Naive thymus-derived CD8-positive, alpha-beta T cell (primary cell): Measurements from ENCODE around the gene SPTLC2. TPM values are rescaled to one million over a fixed set of nuclear protein-coding genes. Genes with fewer than 3 reads are reported as not detected.
"Not testable (repeated sequence)": the region's sequence is repeated elsewhere in the genome, so short reads cannot be mapped to it uniquely, and the experiment has no call there.

Experiments used
- ATAC-seq, 2 donors: fragments of 150-1000 bp; cut with Tn5 transposase in 1 of 2; sonication (Bioruptor Pico), chemical (Tn5 transposase) in 1 of 2; 1 replicate in 1 of 2; 2 replicates in 1 of 2; pipeline ENCODE4 v1.10.0; 2021; ENCODE audit warnings: mild to moderate bottlenecking in 2 of 2, moderate library complexity in 2 of 2
- POLR2A ChIA-PET: fragments of 350-600 bp; sonication (Branson Sonifier 250); formaldehyde crosslinking; loops from one replicate; lab custom pipeline; 2021; ENCODE audit warnings: antibody characterized with exemption; lab: Charles Lee
- DNase-seq, 10 donors: peaks; one replicate each; pipeline versions ENCODE4 v3.0.0 to v3.0.0-alpha.2; 2020 to 2022
- H3K27ac Mint-ChIP-seq, 10 donors: one replicate each; pipeline ENCODE4 v1.8.0; 2020 to 2022; ENCODE audit warnings: mild to moderate bottlenecking in 10 of 10, mixed read lengths in 10 of 10, moderate library complexity in 4 of 10, inconsistent platforms in 1 of 10
- H3K27me3 Mint-ChIP-seq, 5 donors: one replicate each; pipeline ENCODE4 v1.8.0; 2021 to 2022; ENCODE audit warnings: mixed read lengths in 5 of 5
- H3K36me3 Mint-ChIP-seq, 3 donors: one replicate each; pipeline ENCODE4 v1.8.0; 2020 to 2022; ENCODE audit warnings: mixed read lengths in 3 of 3, mild to moderate bottlenecking in 2 of 3, inconsistent platforms in 1 of 3
- H3K4me1 Mint-ChIP-seq, 4 donors: one replicate each; pipeline ENCODE4 v1.8.0; 2021 to 2022; ENCODE audit warnings: mixed read lengths in 4 of 4
- H3K4me3 Mint-ChIP-seq, 10 donors: one replicate each; pipeline ENCODE4 v1.8.0; 2020 to 2022; ENCODE audit warnings: mild to moderate bottlenecking in 10 of 10, mixed read lengths in 10 of 10, moderate library complexity in 6 of 10, inconsistent platforms in 1 of 10
- H3K9me3 Mint-ChIP-seq, 9 donors: one replicate each; pipeline ENCODE4 v1.8.0; 2020 to 2022; ENCODE audit warnings: mixed read lengths in 9 of 9, mild to moderate bottlenecking in 3 of 9, inconsistent platforms in 1 of 9, moderate library complexity in 1 of 9
- polyA plus RNA-seq, 3 donors: library from polyadenylated mRNA; unstranded; fragments of 300-500 nt; fragmentation: Illumina TruSeq; gene quantifications; one replicate each; pipeline ENCODE4 v1.2.3, GENCODE V29; 2021
- total RNA-seq, 8 experiments: library from RNA in 2 of 8; stranded (reverse) in 2 of 8; gene quantifications; one replicate each; pipeline ENCODE4 v1.2.3 and lab custom pipeline; 2021 to 2026

Gene SPTLC2
- total and polyA plus RNA-seq, 5 experiments from 2014 or later = 10.0 to 26.0 (median 11.8) TPM

DNA sequence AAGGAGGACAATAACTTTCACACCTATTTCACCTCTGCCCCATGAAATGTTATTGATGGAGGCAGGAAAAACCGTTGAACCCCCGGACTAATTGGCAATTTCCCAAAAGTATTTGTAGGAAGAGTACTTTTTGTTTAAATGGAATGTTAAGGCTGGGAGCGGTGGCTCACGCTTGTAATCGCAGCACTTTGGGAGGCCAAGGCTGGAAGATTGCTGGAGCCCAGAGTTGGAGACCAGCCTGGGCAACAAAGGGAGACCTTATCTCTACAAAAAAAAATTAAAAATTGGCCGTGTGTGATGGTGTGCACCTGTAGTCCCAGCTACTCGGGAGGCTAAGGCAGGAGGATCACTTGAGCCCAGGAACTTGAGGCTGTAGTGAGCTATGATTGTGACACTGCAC is 26.0 kb upstream of the SPTLC2 start:
- Mint-ChIP-seq H3K27me3 (no peaks in the 10 kb centered on the region), H3K9me3 (no peaks in the 10 kb centered on the region), H3K36me3 (no peaks in the 10 kb centered on the region), H3K4me3 (peak overlapping the region; percentile 88 to 98 (median 91)), H3K27ac (peak overlapping the region; percentile 80 to 97 (median 96)), H3K4me1 (peaks cover 3 to 20% (median 17%) of the 10 kb centered on the region in 4 donors)
- POLR2A ChIA-PET = no interaction called here
- DNase-seq (no peak), ATAC-seq (no peak)

DNA sequence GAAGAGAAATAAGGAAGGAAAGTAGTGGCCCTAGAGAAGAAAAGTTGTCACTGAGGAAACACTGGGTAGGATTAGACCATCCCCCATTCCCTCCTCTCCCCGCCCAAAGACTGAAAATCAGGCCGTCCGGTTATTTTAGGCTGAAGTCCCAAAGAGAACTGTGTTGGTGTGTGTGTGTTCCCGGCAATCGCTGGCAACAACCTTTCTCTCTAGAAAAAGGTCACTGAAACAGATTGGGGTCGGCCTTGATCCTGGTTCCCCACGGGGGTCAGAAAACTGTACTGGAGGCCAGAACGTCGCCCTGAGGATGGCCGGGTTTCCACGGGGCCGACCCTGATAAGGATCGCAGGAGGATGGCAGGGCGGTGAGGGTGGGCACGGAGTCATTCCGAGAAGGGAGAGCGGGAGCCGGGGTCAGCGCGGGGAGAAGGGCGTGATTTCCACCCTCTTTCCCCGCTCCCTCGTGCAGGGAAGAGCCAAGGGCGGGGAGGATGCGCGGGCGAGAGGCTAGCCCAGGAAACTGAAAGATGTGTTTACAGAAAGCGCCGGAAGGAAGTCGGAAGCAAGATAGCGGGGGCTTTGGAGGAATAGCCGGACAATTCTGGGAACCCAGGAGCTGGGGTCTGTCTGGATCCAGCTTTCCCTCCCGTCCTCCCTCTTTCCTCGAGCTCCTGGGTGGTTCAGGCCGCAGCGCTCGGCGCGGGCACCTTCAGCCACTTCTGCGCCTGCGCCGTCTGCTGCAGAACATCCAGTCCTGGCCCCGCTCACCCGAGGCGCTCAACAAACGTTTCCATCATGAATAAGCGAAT is 25.3 kb upstream of the SPTLC2 start:
- Mint-ChIP-seq H3K4me1 (peaks cover 3 to 20% (median 17%) of the 10 kb centered on the region in 4 donors), H3K27ac (peak overlapping the region; percentile 80 to 97 (median 96)), H3K36me3 (no peaks in the 10 kb centered on the region), H3K27me3 (no peaks in the 10 kb centered on the region), H3K9me3 (no peaks in the 10 kb centered on the region), H3K4me3 (peak overlapping the region; percentile 88 to 98 (median 91))
- POLR2A ChIA-PET = no interaction called here
- peak; percentile 26 to 77 (median 54) for DNase-seq
- peak; percentile 86 to 95 for ATAC-seq

DNA sequence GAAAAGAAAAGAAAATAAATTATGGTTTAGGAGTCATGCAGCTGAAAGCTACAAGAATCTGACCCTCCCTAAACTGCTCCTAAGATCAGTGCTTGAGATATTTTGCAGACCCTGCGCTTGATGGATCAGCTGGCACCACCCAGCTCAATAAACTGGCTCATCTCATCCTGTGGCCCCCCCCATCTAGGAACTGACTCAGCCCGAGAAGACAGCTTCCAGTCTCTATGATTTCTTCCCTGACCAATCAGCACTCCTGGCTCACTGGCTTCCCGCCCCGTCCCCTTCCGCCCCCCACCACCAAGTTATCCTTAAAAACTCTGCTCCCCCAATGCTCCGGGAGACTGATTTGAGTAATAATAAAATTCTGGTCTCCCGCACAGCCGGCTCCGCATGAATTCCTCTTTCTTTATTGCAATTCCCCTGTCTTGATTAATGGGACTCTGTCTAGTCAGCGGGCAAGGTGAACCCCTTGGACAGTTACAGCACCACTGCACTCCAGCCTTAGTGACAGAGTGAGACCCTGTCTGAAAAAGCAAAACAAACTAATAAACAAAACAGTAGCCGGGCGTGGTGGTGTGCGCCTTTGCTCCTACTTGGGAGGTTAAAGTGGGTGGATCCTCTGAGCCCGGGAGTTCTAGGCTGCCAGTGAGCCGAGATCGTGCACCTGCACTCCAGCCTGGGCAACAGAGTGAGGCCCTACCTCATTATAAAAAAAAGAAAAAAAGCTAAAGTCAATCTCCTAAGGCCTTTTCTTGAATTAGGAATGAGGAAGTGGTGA is 24.5 kb upstream of the SPTLC2 start:
- no peak for DNase-seq
- Mint-ChIP-seq H3K36me3 (no peaks in the 10 kb centered on the region), H3K9me3 (no peaks in the 10 kb centered on the region), H3K27me3 (no peaks in the 10 kb centered on the region), H3K27ac (peak overlapping the region; percentile 80 to 97 (median 96)), H3K4me3 (peak overlapping the region; percentile 88 to 98 (median 91)), H3K4me1 (peaks cover 3 to 20% (median 17%) of the 10 kb centered on the region in 4 donors)
- peak in 1 of 2 donors; percentile 7 for ATAC-seq
- POLR2A ChIA-PET = no interaction called here

DNA sequence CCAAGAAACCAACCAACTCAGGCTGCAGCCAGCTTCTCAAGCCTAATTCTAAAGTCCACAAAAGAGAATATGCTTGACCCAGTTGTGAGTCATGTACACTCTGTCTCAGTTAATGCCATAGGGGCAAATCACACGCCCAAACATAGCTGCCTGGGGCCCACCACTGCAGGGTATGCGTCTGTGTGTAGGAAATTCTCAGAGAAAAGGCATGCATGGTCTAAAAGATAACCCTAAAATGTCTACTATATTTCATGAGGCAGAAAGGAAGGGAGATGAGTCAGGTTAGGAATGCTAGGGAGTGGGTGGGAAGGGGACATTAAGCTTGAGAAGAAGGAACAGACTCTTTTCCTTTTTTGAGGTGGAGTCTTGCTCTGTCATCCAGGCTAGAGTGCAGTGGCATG is 22.3 kb upstream of the SPTLC2 start:
- peaks cover 0 to 4% (median 0%) of the 10 kb centered on the region in 3 donors for H3K36me3 Mint-ChIP-seq
- ATAC-seq = no peak
- H3K27me3 Mint-ChIP-seq = no peaks in the 10 kb centered on the region
- POLR2A ChIA-PET = no interaction called here
- H3K9me3 Mint-ChIP-seq = peaks cover 0 to 4% (median 0%) of the 10 kb centered on the region in 9 donors
- H3K4me1 Mint-ChIP-seq = peaks cover 3 to 20% (median 16%) of the 10 kb centered on the region in 4 donors
- H3K4me3 Mint-ChIP-seq = no peak overlapping the region
- DNase-seq = no peak
- peak overlapping the region in 1 of 10 donors; percentile 51 for H3K27ac Mint-ChIP-seq

DNA sequence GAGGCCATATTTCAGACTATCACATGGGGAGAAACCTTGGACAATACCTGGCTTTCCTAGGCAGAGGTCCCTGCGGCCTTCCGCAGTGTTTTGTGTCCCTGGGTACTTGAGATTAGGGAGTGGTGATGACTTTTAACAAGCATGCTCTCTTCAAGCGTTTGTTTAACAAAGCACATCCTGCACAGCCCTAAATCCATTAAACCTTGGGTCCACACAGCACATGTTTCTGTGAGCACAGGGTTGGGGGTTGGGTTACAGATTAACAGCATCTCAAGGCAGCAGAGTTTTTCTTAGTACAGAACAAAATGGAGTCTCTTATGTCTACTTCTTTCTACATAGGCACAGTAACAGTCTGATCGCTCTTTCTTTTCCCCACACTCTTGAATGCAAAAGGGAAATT is 19.4 kb upstream of the SPTLC2 start:
- ATAC-seq, H3K9me3 Mint-ChIP-seq: not testable (repeated sequence)

DNA sequence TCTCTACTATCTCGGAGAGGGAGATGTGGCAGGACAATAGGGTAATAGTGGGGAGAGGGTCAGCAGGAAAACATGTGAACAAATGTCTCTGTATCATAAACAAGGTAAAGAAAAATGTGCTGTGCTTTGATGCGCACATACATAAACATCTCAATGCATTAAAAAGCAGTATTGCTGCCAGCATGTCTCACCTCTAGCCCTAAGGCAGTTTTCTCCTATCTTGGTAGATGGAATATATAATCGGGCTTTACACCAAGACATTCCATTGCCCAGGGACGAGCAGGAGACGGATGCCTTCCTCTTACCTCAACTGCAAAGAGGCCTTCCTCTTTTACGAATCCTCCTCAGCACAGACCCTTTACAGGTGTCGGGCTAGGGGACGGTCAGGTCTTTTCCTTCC is 19.0 kb upstream of the SPTLC2 start:
- H3K4me1 Mint-ChIP-seq, H3K4me3 Mint-ChIP-seq, H3K9me3 Mint-ChIP-seq, DNase-seq, POLR2A ChIA-PET, H3K36me3 Mint-ChIP-seq, ATAC-seq, H3K27me3 Mint-ChIP-seq: not testable (repeated sequence)
- H3K27ac Mint-ChIP-seq = peak overlapping the region in 1 of 10 donors; percentile 60

More for the DNA sequence above, 19.4 kb upstream of the SPTLC2 start:
- POLR2A ChIA-PET, H3K27ac Mint-ChIP-seq, H3K36me3 Mint-ChIP-seq, H3K4me3 Mint-ChIP-seq, H3K27me3 Mint-ChIP-seq, DNase-seq, H3K4me1 Mint-ChIP-seq: not testable (repeated sequence)

DNA sequence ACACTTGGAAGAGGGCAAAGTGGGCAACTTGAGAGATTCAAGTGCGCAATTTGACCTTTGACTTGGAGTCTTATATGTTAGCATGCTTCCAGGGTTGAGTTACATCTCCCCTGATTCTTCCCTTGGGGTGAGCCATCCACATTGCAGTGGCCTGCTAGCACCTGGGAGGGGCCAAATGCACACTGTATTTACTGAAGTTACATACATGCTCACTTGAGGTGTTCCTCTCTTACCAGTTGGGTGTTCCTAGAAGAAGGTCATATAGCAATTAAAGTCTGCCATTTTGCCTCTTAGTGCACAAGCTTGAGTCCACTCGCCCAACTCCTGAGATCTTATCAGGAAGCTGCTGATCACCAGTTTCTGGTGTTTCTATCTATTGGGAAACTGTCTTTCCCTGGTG is 13.7 kb upstream of the SPTLC2 start:
- H3K36me3 Mint-ChIP-seq = peaks cover 0 to 8% (median 7%) of the 10 kb centered on the region in 3 donors
- DNase-seq (no peak), ATAC-seq (no peak)
- H3K27me3 Mint-ChIP-seq = peaks cover 0 to 3% (median 0%) of the 10 kb centered on the region in 5 donors
- no peak overlapping the region for H3K4me3 Mint-ChIP-seq
- no peak overlapping the region for H3K27ac Mint-ChIP-seq
- peaks cover under 1 to 4% (median 3%) of the 10 kb centered on the region in 4 donors for H3K4me1 Mint-ChIP-seq
- peaks cover 0 to 10% (median 4%) of the 10 kb centered on the region in 9 donors for H3K9me3 Mint-ChIP-seq
- POLR2A ChIA-PET = no interaction called here

DNA sequence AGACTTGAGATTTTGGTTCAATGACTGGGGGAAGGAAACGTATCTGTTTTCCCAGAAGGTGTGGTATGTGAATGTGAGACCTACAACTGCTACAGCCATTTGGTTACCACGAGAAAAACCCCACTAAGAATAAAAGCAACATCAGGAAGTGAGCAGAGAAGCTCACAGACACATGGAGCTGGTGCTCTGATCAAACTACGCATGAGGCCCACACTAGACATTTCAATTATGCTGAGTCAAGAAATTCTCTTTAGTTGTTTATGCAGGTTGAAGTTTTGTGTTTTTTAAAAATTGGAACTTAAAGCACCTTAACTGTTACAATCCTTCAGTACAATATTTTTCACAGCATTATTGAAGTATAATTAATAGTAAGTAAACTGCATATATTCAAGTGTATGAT is 8.9 kb upstream of the SPTLC2 start:
- H3K4me3 Mint-ChIP-seq = no peak overlapping the region
- peaks cover 0 to 3% (median 0%) of the 10 kb centered on the region in 5 donors for H3K27me3 Mint-ChIP-seq
- DNase-seq = peak in 2 of 10 donors; percentile 18 to 33
- H3K4me1 Mint-ChIP-seq = peaks cover 2 to 7% (median 5%) of the 10 kb centered on the region in 4 donors
- peak; percentile 50 to 93 for ATAC-seq
- peak overlapping the region in 6 of 10 donors; percentile 3 to 86 (median 34) for H3K27ac Mint-ChIP-seq
- peaks cover 0 to 8% (median 3%) of the 10 kb centered on the region in 3 donors for H3K36me3 Mint-ChIP-seq
- POLR2A ChIA-PET = no interaction called here
- H3K9me3 Mint-ChIP-seq = peaks cover 0 to 7% (median 4%) of the 10 kb centered on the region in 9 donors

DNA sequence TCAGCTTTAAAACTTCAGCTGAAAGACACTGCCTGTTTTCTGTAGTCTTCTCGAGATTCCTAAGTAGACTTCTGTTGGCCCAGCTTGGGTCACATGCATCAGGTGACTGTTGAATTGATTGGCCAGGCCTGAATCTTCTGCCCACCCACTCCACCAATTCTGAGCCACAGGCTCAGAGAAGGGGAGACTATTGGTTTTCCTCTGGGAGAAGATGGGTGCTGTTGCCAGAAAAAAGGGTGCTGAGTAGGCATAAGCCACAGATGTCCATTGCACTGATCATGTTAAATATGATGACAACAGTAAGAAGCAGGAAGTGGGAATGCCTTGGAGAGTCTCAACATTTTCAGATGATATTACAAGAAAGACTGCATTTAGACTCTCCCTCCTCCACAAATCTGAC is 6.8 kb upstream of the SPTLC2 start:
- H3K27ac Mint-ChIP-seq = no peak overlapping the region
- peaks cover 2 to 7% (median 5%) of the 10 kb centered on the region in 4 donors for H3K4me1 Mint-ChIP-seq
- no peaks in the 10 kb centered on the region for H3K36me3 Mint-ChIP-seq
- POLR2A ChIA-PET = no interaction called here
- ATAC-seq (no peak), DNase-seq (no peak)
- H3K27me3 Mint-ChIP-seq = no peaks in the 10 kb centered on the region
- H3K4me3 Mint-ChIP-seq = no peak overlapping the region
- peaks cover 0 to 2% (median 0%) of the 10 kb centered on the region in 9 donors for H3K9me3 Mint-ChIP-seq

DNA sequence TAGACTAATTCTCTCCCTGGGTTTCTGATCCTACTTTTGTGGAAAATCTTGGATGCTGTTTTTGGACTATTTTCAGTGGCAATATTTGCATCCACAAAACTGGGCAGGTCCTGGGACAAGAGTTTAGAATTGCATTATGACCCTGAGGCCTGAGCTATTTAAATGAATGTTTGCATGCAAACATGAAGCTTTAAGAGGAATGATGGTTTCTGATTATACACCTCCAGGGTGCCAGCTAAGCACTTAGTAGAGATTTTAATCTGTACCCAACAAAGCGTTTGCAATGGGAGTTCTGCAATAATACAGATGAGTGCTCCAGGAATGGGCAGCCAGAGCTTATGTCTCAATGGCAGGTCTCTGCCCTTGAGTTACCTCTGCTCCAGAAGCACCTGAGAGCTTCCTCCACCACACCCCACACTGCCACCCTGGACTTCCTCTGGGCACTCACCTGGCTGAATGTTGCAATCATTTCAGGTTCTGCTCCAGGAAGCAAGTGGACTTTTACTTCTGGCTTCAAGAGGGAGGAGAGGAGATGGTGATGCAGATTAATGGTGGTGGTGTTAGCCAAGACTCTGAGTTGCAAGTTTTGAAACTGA is 6.0 kb upstream of the SPTLC2 start:
- H3K27ac Mint-ChIP-seq = no peak overlapping the region
- no peaks in the 10 kb centered on the region for H3K27me3 Mint-ChIP-seq
- H3K4me1 Mint-ChIP-seq = peaks cover 2 to 11% (median 7%) of the 10 kb centered on the region in 4 donors
- DNase-seq (no peak), ATAC-seq (no peak)
- peaks cover 0 to 2% (median 0%) of the 10 kb centered on the region in 9 donors for H3K9me3 Mint-ChIP-seq
- H3K4me3 Mint-ChIP-seq = no peak overlapping the region
- no peaks in the 10 kb centered on the region for H3K36me3 Mint-ChIP-seq
- POLR2A ChIA-PET = no interaction called here

DNA sequence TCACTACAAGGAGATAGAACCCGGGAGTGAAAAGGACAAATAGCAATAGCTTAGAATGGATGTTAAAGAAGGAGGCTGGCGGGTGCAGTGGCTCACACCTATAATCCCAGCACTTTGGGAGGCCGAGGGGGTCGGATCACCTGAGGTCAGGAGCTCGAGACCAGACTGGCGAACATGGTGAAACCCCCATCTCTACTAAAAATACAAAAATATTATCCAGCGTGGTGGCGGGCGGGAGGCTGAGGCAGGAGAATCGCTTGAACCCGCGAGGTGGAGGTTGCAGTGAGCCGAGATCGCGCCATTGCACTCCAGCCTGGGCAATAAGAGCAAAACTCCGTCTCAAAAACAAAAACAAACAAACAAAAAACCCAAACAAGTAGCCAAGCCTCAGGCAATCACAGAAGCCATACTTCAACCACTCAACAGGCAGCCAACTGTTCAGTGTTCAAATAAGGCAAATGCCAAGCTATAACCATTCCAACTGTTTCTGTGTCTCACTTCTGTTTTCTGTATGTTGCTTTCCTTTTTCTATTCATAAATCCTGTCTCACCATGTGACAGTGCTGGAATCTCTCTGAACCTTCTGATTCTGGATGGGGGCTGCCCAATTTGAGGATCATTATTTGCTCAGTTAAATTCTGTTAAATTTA is 3.9 kb upstream of the SPTLC2 start:
- Mint-ChIP-seq H3K4me3 (no peak overlapping the region), H3K4me1 (peaks cover 6 to 19% (median 15%) of the 10 kb centered on the region in 4 donors), H3K36me3 (no peaks in the 10 kb centered on the region), H3K9me3 (no peaks in the 10 kb centered on the region), H3K27me3 (no peaks in the 10 kb centered on the region), H3K27ac (peak overlapping the region in 2 of 10 donors; percentile 6 to 34)
- POLR2A ChIA-PET = interaction anchor here (0.6 kb wide), 1 partner anchor 54 kb away, joined by 3 read pairs; no protein-coding TSS in a partner anchor
- ATAC-seq (no peak), DNase-seq (no peak)

DNA sequence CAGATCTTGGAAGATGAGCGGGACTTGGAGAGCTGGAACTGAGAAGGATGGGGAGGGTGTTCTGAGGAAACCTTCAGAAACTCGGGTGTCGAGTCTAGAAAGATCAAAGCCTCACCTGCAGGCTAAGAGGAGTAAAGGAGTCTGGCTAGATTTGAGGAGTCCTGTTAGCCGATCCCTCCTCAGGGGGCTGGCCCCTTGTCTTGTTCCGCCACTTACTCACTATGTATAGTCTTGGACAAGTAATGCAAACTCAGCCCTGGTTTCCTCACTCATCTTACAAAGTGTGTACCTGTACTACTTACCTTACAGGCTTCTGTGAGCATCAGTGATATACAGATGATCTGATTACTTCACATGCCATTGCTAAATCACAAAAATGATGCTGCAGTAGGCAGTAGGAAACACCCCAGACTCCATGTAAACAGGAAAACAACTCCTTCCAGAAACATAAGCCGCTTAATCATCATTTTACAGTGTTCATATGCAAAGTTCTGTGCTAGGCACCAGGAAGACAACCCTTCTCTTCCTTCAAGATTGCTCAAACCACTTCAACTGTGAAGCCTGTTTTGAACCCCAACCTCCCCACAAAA is 2.0 kb upstream of the SPTLC2 start:
- no peak for DNase-seq
- peak overlapping the region in 1 of 10 donors; percentile 17 for H3K4me3 Mint-ChIP-seq
- peaks cover 10 to 33% (median 26%) of the 10 kb centered on the region in 4 donors for H3K4me1 Mint-ChIP-seq
- no peaks in the 10 kb centered on the region for H3K27me3 Mint-ChIP-seq
- no peaks in the 10 kb centered on the region for H3K36me3 Mint-ChIP-seq
- peak overlapping the region in 2 of 10 donors; percentile 9 to 11 for H3K27ac Mint-ChIP-seq
- no peak for ATAC-seq
- no peaks in the 10 kb centered on the region for H3K9me3 Mint-ChIP-seq
- POLR2A ChIA-PET = interaction anchor here (1.6 kb wide), 1 partner anchor 90 kb away, joined by 4 read pairs; the partner anchor contains the start of gene SLIRP
